NAMALWA (cell line): Measurements from ENCODE around the gene THUMPD1.
"Not testable (repeated sequence)": the region's sequence is repeated elsewhere in the genome, so short reads cannot be mapped to it uniquely, and the experiment has no call there.

ENCODE experiments used
- DNase-seq: peaks from one replicate; pipeline ENCODE4 v3.0.0-alpha.2; 2015; ENCODE audit warnings: low spot score

THUMPD1 gene

GRCh38 chr16:20694096-20694495, 47.5 kb downstream of the THUMPD1 start:
- DNase-seq, result not testable (repeated sequence)

GRCh38 chr16:20689668-20690067, 52.0 kb downstream of the THUMPD1 start:
- DNase-seq, result no peak

- no peak for DNase-seq
Observed at GRCh38 chr16:20683812-20684211, 57.8 kb downstream of the THUMPD1 start.
